ENCODE measurements around the gene LHX4.

LHX4 gene

DNA sequence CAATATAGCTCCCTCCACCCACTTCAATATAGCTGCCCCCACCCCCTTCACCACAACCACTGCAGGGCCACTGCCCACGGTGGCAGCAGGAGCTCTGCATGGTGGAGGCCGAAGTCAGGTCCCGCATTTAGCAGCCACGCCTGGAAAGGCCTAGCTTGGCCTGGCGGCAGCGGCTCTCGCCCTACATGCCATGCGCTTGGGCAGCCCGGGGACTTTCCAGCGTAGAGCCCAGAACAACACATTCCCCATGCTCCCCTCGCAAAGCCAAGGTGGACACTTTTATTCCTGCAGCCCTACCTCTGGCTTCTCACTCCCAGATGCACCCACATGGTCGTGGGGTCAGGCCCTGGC is 37.1 kb downstream of the LHX4 start:
- no peak overlapping the region for H3K27ac ChIP-seq
- TF ChIP-seq, protein P1, sequence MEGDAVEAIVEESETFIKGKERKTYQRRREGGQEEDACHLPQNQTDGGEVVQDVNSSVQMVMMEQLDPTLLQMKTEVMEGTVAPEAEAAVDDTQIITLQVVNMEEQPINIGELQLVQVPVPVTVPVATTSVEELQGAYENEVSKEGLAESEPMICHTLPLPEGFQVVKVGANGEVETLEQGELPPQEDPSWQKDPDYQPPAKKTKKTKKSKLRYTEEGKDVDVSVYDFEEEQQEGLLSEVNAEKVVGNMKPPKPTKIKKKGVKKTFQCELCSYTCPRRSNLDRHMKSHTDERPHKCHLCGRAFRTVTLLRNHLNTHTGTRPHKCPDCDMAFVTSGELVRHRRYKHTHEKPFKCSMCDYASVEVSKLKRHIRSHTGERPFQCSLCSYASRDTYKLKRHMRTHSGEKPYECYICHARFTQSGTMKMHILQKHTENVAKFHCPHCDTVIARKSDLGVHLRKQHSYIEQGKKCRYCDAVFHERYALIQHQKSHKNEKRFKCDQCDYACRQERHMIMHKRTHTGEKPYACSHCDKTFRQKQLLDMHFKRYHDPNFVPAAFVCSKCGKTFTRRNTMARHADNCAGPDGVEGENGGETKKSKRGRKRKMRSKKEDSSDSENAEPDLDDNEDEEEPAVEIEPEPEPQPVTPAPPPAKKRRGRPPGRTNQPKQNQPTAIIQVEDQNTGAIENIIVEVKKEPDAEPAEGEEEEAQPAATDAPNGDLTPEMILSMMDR (conservative IDR thresholded peaks at IDR 0.05) = no peak

- no peak overlapping the region for H3K27ac ChIP-seq
- TF ChIP-seq, protein P1 (conservative IDR thresholded peaks at IDR 0.05) = no peak
These were observed 37.9 kb downstream of the LHX4 start for GRCh38 chr1:180267761-180268555.

DNA sequence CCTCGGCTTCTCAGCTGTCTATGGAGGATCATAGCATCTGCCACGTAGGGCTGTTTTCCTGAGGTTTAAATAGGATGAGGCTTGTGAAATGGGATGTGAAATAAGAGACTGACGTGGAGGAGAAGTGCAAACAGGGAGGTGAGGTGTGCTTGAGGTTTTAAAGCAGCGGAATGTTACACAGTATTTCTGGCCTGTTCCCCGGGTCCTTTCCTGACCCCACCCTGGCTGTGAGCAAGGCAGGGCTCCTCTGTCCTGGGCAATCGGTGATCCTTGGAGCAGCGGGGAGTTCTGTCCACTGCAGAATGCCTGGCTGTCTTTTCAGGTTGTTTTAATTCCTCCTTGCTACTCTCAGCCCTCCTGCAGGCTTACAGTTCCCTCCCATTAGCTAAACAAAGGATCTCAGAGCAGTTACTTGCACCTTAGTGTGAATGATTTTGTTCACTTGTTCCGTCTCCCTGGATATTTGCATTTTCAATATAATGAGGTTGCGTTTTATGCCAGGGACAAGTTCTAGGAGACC is 38.6 kb downstream of the LHX4 start:
- H3K27ac ChIP-seq = no peak overlapping the region
- TF ChIP-seq, protein P1 (conservative IDR thresholded peaks at IDR 0.05) = no peak

DNA sequence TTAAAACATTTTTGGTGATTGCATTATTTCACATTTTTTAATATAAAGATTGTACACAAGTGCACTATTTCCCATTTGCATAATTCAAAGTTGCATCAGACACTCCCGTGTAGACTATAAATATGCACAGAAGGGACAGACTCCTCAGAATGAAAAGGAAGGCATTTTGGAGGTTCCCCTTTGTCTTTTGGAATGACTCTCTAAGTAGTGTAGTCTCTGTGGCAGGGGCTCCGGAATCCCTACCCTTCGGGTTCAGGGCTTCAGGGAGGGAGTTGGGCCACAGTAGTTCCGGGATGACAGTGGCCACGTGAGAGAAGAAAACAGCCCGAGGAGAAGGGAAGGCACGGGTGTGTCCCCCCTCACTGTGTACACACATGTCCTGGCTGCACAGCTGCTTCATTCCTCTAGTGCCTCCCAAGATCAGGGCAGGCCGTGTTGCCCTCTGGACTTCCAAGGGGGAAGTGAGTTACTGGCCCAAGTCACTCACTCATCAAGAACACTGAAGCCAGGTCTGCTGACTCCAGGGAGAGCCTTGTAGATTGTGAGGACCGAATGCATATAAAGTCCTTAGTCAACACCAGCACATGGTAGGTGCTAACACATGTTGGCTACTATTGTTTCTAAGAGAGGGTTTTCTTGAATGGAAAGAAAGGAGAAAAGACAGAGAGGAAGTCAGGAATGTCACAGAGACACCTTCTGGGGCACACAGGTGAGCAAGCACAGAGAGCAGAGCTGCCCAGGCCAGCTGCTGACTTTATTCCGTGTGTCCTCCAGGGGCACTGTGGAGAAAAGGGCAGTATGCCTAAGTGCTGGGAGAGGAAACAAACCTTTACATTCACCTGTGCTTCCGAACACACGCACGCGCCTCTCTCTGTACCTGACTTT is 39.8 kb downstream of the LHX4 start:
- TF ChIP-seq, protein P1 (conservative IDR thresholded peaks at IDR 0.05) = peak; percentile 68
- no peak overlapping the region for H3K27ac ChIP-seq

- TF ChIP-seq, protein P1 (conservative IDR thresholded peaks at IDR 0.05) = peak; percentile 29; the same call in 1 of the 2 replicates
- H3K27ac ChIP-seq = no peak overlapping the region
These were observed 40.6 kb downstream of the LHX4 start for GRCh38 chr1:180270530-180271271.

GRCh38 chr1:180271272-180272255 is 41.5 kb downstream of the LHX4 start:
- TF ChIP-seq, protein P1 (conservative IDR thresholded peaks at IDR 0.05) = no peak
- H3K27ac ChIP-seq = no peak overlapping the region
